Keratinocyte (primary cell): ENCODE measurements around the gene PCGF3. TPM values are rescaled to one million over a fixed set of nuclear protein-coding genes. Genes with fewer than 3 reads are reported as not detected.

Source experiments
- DNase-seq: peaks from one replicate; pipeline ENCODE4 v3.0.0-alpha.2; 2011; ENCODE audit warnings: low read depth, missing footprints, low spot score
- FAIRE-seq: peaks from 2 replicates; lab custom pipeline; 2011; peaks lifted over from hg19 to GRCh38; lab: Jason Lieb, UNC
- H2AFZ ChIP-seq: 2 replicates; pipeline ENCODE4 v1.6.0; 2012; ENCODE audit warnings: low read length, control low read depth, inconsistent platforms; ENCODE audit not compliant: control insufficient read depth
- H3K27ac ChIP-seq: 2 replicates; pipeline ENCODE4 v1.5.1; 2011; ENCODE audit warnings: low read length; ENCODE audit not compliant: control insufficient read depth, insufficient read depth
- H3K27me3 ChIP-seq: 3 replicates; pipeline ENCODE4 v1.6.0; 2011; ENCODE audit warnings: low read length; ENCODE audit not compliant: control insufficient read depth, insufficient read depth; ENCODE audit errors: extremely low read depth
- H3K36me3 ChIP-seq, 2 experiments: 2 replicates in 1 of 2; 3 replicates in 1 of 2; pipeline ENCODE4 v1.5.1; 2011; ENCODE audit warnings: low read length in 2 of 2, mild to moderate bottlenecking in 1 of 2; ENCODE audit not compliant: control insufficient read depth in 2 of 2, insufficient read depth in 2 of 2; ENCODE audit errors: extremely low read depth in 1 of 2
- H3K4me1 ChIP-seq: 3 replicates; pipeline ENCODE4 v1.5.1; 2011; ENCODE audit warnings: low read length; ENCODE audit not compliant: control insufficient read depth, insufficient read depth; ENCODE audit errors: extremely low read depth
- H3K4me2 ChIP-seq: 3 replicates; pipeline ENCODE4 v1.6.0; 2011; ENCODE audit warnings: low read depth, low read length; ENCODE audit not compliant: control insufficient read depth, insufficient read depth; ENCODE audit errors: extremely low read depth
- H3K4me3 ChIP-seq, 3 experiments: fragments of 200-600 bp in 1 of 3; sonication (generic) in 1 of 3; 2 replicates in 2 of 3; 3 replicates in 1 of 3; pipeline ENCODE4 v1.5.1; 2011 to 2016; ENCODE audit warnings: low read length in 3 of 3, mild to moderate bottlenecking in 3 of 3, control low read depth in 2 of 3, inconsistent platforms in 1 of 3, low read depth in 1 of 3, mixed read lengths in 1 of 3, mixed run types in 1 of 3, moderate library complexity in 1 of 3; ENCODE audit not compliant: control insufficient read depth in 2 of 3, insufficient read depth in 2 of 3; ENCODE audit errors: extremely low read depth in 1 of 3
- H3K79me2 ChIP-seq: 2 replicates; pipeline ENCODE4 v1.6.0; 2012; ENCODE audit warnings: low read length; ENCODE audit not compliant: control insufficient read depth, insufficient read depth
- H3K9ac ChIP-seq: 3 replicates; pipeline ENCODE4 v1.6.0; 2011; ENCODE audit warnings: low read length; ENCODE audit not compliant: control insufficient read depth, insufficient read depth; ENCODE audit errors: extremely low read depth
- H3K9me1 ChIP-seq: 3 replicates; pipeline ENCODE4 v1.6.0; 2011; ENCODE audit warnings: low read length; ENCODE audit not compliant: control insufficient read depth, insufficient read depth; ENCODE audit errors: extremely low read depth
- H3K9me3 ChIP-seq: 2 replicates; pipeline ENCODE4 v1.5.1; 2012; ENCODE audit warnings: low read depth, low read length; ENCODE audit not compliant: control insufficient read depth
- H4K20me1 ChIP-seq: 3 replicates; pipeline ENCODE4 v1.6.0; 2011; ENCODE audit warnings: low read length; ENCODE audit not compliant: control insufficient read depth, insufficient read depth; ENCODE audit errors: extremely low read depth
- CTCF ChIP-seq, 3 experiments: IDR thresholded peaks in 1 of 3; conservative IDR thresholded peaks in 1 of 3; optimal IDR thresholded peaks in 1 of 3; 2 replicates in 2 of 3; 3 replicates in 1 of 3; pipeline versions ENCODE3 to v1.5.1; 2011; ENCODE audit warnings: low read length in 3 of 3, mild to moderate bottlenecking in 3 of 3, moderate library complexity in 2 of 3, control low read depth in 1 of 3, inconsistent platforms in 1 of 3; ENCODE audit not compliant: insufficient read depth in 2 of 3; ENCODE audit errors: extremely low read depth in 1 of 3
- EZH2 ChIP-seq: IDR thresholded peaks from one replicate; pipeline ENCODE4 v1.6.1; 2012; ENCODE audit warnings: inconsistent platforms, mild to moderate bottlenecking, low read length, moderate library complexity
- dilution Hi-C: fragments of 300-500 bp; cut with MboI; formaldehyde crosslinking; loops from one replicate; pipeline ENCODE4 v1.7.0; 2020; ENCODE audit warnings: low sequenced_read_pairs; ENCODE audit not compliant: extremely low pct_ligation_motif_present
- polyA plus RNA-seq, 5 experiments: library from polyadenylated mRNA; depleted of rRNA in 3 of 5; stranded (reverse) in 3 of 5; stranded (forward) in 1 of 5; unstranded in 1 of 5; fragments of >200 nt; gene quantifications; 1 replicate in 1 of 5; 2 replicates in 3 of 5; 3 replicates in 1 of 5; pipeline versions ENCODE4 v1.2.1 to v1.2.3, GENCODE V29; 2011 to 2012; ENCODE audit warnings: missing spikeins in 2 of 5, low read depth in 1 of 5, low replicate concordance in 1 of 5

PCGF3 gene
- polyA plus RNA-seq, 1 donor (not counting 4 experiments of a cell fraction or from before 2014, with no cell fraction given) = 40.1 TPM

- Histone ChIP-seq H3K27me3 (peaks cover 59% of the 10 kb centered on the region), H3K4me2 (no peak overlapping the region), H2AFZ (no peak overlapping the region), H3K4me3 (no peak overlapping the region), H3K4me1 (peaks cover 3% of the 10 kb centered on the region), H3K79me2 (no peaks in the 10 kb centered on the region), H3K9ac (no peak overlapping the region), H3K27ac (no peak overlapping the region), H3K36me3 (no peaks in the 10 kb centered on the region), H3K9me3 (no peaks in the 10 kb centered on the region), H3K9me1 (no peaks in the 10 kb centered on the region), H4K20me1 (no peaks in the 10 kb centered on the region)
- dilution Hi-C loops = no loop called here
- no peak for DNase-seq
- no peak for TF ChIP-seq CTCF (optimal IDR thresholded peaks at IDR 0.05 in 1 of 3, IDR thresholded peaks at IDR 0.05 in 1 of 3, conservative IDR thresholded peaks at IDR 0.05 in 1 of 3; ENCODE audit: extremely low read depth in 1 of 3, insufficient read depth in 2 of 3, low read length in 3 of 3)
- no peak for TF ChIP-seq EZH2
- no peak for FAIRE-seq
Observed at GRCh38 chr4:788636-789297, 83.1 kb downstream of the PCGF3 start.

- H3K79me2 ChIP-seq = no peaks in the 10 kb centered on the region
- H3K9me1 ChIP-seq = no peaks in the 10 kb centered on the region
- no peak overlapping the region for H3K4me3 ChIP-seq
- H3K27me3 ChIP-seq = peaks cover 66% of the 10 kb centered on the region
- no peaks in the 10 kb centered on the region for H4K20me1 ChIP-seq
- no peak overlapping the region for H3K9ac ChIP-seq
- no peaks in the 10 kb centered on the region for H3K36me3 ChIP-seq
- no peak for FAIRE-seq
- peaks cover 3% of the 10 kb centered on the region for H3K4me1 ChIP-seq
- no peak overlapping the region for H2AFZ ChIP-seq
- H3K27ac ChIP-seq = no peak overlapping the region
- TF ChIP-seq EZH2 = no peak
- TF ChIP-seq CTCF (optimal IDR thresholded peaks at IDR 0.05 in 1 of 3, IDR thresholded peaks at IDR 0.05 in 1 of 3, conservative IDR thresholded peaks at IDR 0.05 in 1 of 3; ENCODE audit: extremely low read depth in 1 of 3, insufficient read depth in 2 of 3, low read length in 3 of 3) = no peak
- H3K4me2 ChIP-seq = no peak overlapping the region
- DNase-seq = no peak
- dilution Hi-C loops = no loop called here
- no peaks in the 10 kb centered on the region for H3K9me3 ChIP-seq
Observed at GRCh38 chr4:789571-790465, 84.2 kb downstream of the PCGF3 start.
